Measurements from ENCODE around the gene TAX1BP1.

GRCh38 chr7:27870595-27870994 is 130.6 kb downstream of the TAX1BP1 start:
- TF ChIP-seq CTCF (optimal IDR thresholded peaks at IDR 0.05 in 1 of 3, IDR thresholded peaks at IDR 0.05 in 1 of 3, conservative IDR thresholded peaks at IDR 0.05 in 1 of 3; ENCODE audit: extremely low read depth in 1 of 3, insufficient read depth in 2 of 3, low read length in 3 of 3) (no peak), EZH2 (IDR thresholded peaks at IDR 0.05; ENCODE audit: low read length) (no peak)
